DMS 273 treated with DMSO at 0.1 percent for 48 hours (cell line): ENCODE measurements around the gene ZFYVE21.

Source experiments
- DNase-seq: peaks from one replicate; lab custom pipeline; 2025; lab: John Stamatoyannopoulos, UW

The ZFYVE21 gene

GRCh38 chr14:103705504-103706284, 9.9 kb upstream of the ZFYVE21 start:
- DNase-seq, result no peak

GRCh38 chr14:103706551-103707328, 8.9 kb upstream of the ZFYVE21 start:
- DNase-seq, result no peak

GRCh38 chr14:103707329-103708263, 8.0 kb upstream of the ZFYVE21 start:
- no peak for DNase-seq

- no peak for DNase-seq
Measured at GRCh38 chr14:103708750-103709187, 6.8 kb upstream of the ZFYVE21 start.

- DNase-seq, result no peak
Measured at GRCh38 chr14:103709814-103710213, 5.8 kb upstream of the ZFYVE21 start.

GRCh38 chr14:103710771-103711377, 4.7 kb upstream of the ZFYVE21 start:
- DNase-seq, result no peak

- DNase-seq, result no peak
Measured at GRCh38 chr14:103711516-103712431, 3.8 kb upstream of the ZFYVE21 start.

- DNase-seq, result no peak
Measured at GRCh38 chr14:103712633-103713247, 2.9 kb upstream of the ZFYVE21 start.

- no peak for DNase-seq
Measured at GRCh38 chr14:103713304-103714062, 2.1 kb upstream of the ZFYVE21 start.

- no peak for DNase-seq
Measured at GRCh38 chr14:103714063-103714724, 1.4 kb upstream of the ZFYVE21 start.

- no peak for DNase-seq
Measured at GRCh38 chr14:103716091-103716801, 636 bp downstream of the ZFYVE21 start.

- no peak for DNase-seq
Measured at GRCh38 chr14:103716899-103717411, 1.3 kb downstream of the ZFYVE21 start.

GRCh38 chr14:103718572-103718971, 3.0 kb downstream of the ZFYVE21 start:
- no peak for DNase-seq

- no peak for DNase-seq
Measured at GRCh38 chr14:103719751-103720150, 4.1 kb downstream of the ZFYVE21 start.

- DNase-seq, result no peak
Measured at GRCh38 chr14:103721334-103722120, 5.9 kb downstream of the ZFYVE21 start.

GRCh38 chr14:103723748-103724081, 8.1 kb downstream of the ZFYVE21 start:
- no peak for DNase-seq

- DNase-seq, result no peak
Measured at GRCh38 chr14:103724116-103724515, 8.5 kb downstream of the ZFYVE21 start.
